Measurements from ENCODE around the gene PRM3. TPM values are rescaled to one million over a fixed set of nuclear protein-coding genes. Genes with fewer than 3 reads are reported as not detected.

Gene PRM3
- polyA plus RNA-seq, 2 of the 4 experiments (the other 2 are of a cell fraction) = not detected

GRCh38 chr16:11249233-11250061, 24.0 kb downstream of the PRM3 start:
- ATAC-seq = no peak
- ChIA-PET POLR2A (no interaction called here), CTCF (interaction anchor here (1.0 kb wide), 1 partner anchor 285 kb away, joined by 4 read pairs; no protein-coding TSS in a partner anchor)
- Histone ChIP-seq H3K4me3 (no peak overlapping the region), H3K4me2 (no peak overlapping the region), H3K27ac (no peak overlapping the region), H3K4me1 (no peaks in the 10 kb centered on the region), H3K9me3 (no peaks in the 10 kb centered on the region)
- WGBS (ENCODE audit: missing lambda C conversion rate) = 84% methylated on average over 60 of the region's 63 CpGs
- DNase-seq (ENCODE audit: low read depth in 1 of 2, low spot score in 1 of 2) = no peak
- TF ChIP-seq MAX (IDR thresholded peaks at IDR 0.05) (no peak), HES2 (IDR thresholded peaks at IDR 0.05) (no peak), ZFP36 (IDR thresholded peaks at IDR 0.05; ENCODE audit: borderline replicate concordance, partially characterized antibody) (no peak), FOXS1 (CRISPR knock-in tag; IDR thresholded peaks at IDR 0.05) (no peak), HOXB5 (CRISPR knock-in tag; IDR thresholded peaks at IDR 0.05) (no peak), HDAC2 (IDR thresholded peaks at IDR 0.05) (no peak), JUN (IDR thresholded peaks at IDR 0.05) (no peak), NPAS2 (CRISPR knock-in tag; IDR thresholded peaks at IDR 0.05; ENCODE audit: borderline replicate concordance) (no peak), SMC3 (IDR thresholded peaks at IDR 0.05) (no peak), MYC (IDR thresholded peaks at IDR 0.05; ENCODE audit: borderline replicate concordance, low read length) (no peak), POLR2A (IDR thresholded peaks at IDR 0.05; ENCODE audit: low read length) (no peak), CHD4 (IDR thresholded peaks at IDR 0.05; ENCODE audit: borderline replicate concordance) (no peak), NR3C1 (IDR thresholded peaks at IDR 0.05) (no peak), TFCP2L1 (CRISPR knock-in tag; IDR thresholded peaks at IDR 0.05) (no peak), KDM5A (IDR thresholded peaks at IDR 0.05) (no peak), ZNF302 (CRISPR knock-in tag; IDR thresholded peaks at IDR 0.05) (no peak), RARB (CRISPR knock-in tag; IDR thresholded peaks at IDR 0.05) (no peak)
- TF ChIP-seq, protein P1, sequence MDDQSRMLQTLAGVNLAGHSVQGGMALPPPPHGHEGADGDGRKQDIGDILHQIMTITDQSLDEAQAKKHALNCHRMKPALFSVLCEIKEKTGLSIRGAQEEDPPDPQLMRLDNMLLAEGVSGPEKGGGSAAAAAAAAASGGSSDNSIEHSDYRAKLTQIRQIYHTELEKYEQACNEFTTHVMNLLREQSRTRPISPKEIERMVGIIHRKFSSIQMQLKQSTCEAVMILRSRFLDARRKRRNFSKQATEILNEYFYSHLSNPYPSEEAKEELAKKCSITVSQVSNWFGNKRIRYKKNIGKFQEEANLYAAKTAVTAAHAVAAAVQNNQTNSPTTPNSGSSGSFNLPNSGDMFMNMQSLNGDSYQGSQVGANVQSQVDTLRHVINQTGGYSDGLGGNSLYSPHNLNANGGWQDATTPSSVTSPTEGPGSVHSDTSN (IDR thresholded peaks at IDR 0.05) = no peak
- no peak for FAIRE-seq

DNA sequence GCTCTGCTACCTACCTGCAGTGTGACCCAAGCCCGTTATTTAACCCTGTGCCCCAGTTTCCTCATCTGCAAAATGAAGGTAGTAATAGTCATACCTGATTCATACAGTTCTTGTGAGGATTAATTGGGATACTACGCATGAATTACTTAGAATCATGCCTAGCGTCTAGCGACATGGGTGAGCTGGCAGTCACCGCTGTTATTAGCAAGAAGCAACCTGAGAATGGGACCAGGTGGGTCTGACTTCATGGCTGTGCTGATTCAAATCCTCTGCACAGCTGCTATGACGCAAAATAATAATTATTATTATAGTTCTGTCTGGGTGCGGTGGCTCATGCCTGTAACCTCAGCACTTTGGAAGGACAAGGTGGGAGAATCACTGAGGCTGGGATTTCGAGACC, 25.3 kb downstream of the PRM3 start:
- Histone ChIP-seq H3K27ac (no peak overlapping the region), H3K4me3 (no peak overlapping the region), H3K4me2 (no peak overlapping the region), H3K9me3 (no peaks in the 10 kb centered on the region), H3K4me1 (no peaks in the 10 kb centered on the region)
- no peak for DNase-seq (ENCODE audit: low read depth in 1 of 2, low spot score in 1 of 2)
- no peak for ATAC-seq
- no peak for FAIRE-seq
- whole genome bisulfite sequencing (ENCODE audit: missing lambda C conversion rate) = 71% methylated on average over 8 of the region's 8 CpGs
- TF ChIP-seq, protein P2, sequence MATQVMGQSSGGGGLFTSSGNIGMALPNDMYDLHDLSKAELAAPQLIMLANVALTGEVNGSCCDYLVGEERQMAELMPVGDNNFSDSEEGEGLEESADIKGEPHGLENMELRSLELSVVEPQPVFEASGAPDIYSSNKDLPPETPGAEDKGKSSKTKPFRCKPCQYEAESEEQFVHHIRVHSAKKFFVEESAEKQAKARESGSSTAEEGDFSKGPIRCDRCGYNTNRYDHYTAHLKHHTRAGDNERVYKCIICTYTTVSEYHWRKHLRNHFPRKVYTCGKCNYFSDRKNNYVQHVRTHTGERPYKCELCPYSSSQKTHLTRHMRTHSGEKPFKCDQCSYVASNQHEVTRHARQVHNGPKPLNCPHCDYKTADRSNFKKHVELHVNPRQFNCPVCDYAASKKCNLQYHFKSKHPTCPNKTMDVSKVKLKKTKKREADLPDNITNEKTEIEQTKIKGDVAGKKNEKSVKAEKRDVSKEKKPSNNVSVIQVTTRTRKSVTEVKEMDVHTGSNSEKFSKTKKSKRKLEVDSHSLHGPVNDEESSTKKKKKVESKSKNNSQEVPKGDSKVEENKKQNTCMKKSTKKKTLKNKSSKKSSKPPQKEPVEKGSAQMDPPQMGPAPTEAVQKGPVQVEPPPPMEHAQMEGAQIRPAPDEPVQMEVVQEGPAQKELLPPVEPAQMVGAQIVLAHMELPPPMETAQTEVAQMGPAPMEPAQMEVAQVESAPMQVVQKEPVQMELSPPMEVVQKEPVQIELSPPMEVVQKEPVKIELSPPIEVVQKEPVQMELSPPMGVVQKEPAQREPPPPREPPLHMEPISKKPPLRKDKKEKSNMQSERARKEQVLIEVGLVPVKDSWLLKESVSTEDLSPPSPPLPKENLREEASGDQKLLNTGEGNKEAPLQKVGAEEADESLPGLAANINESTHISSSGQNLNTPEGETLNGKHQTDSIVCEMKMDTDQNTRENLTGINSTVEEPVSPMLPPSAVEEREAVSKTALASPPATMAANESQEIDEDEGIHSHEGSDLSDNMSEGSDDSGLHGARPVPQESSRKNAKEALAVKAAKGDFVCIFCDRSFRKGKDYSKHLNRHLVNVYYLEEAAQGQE (IDR thresholded peaks at IDR 0.05) = no peak
- TF ChIP-seq FOSL2 (IDR thresholded peaks at IDR 0.05) (no peak), FOSL2 (CRISPR knock-in tag; IDR thresholded peaks at IDR 0.05) (no peak), EHMT2 (IDR thresholded peaks at IDR 0.05; ENCODE audit: low read depth) (no peak), RARB (CRISPR knock-in tag; IDR thresholded peaks at IDR 0.05) (no peak), POLR2AphosphoS2 (conservative IDR thresholded peaks at IDR 0.05; ENCODE audit: low read length) (no peak)
- ChIA-PET POLR2A (no interaction called here), CTCF (interaction anchor here (0.8 to 3.7 kb wide), 5 partner anchors 10 to 294 kb away, joined by 4 to 13 read pairs (median 6); no protein-coding TSS in a partner anchor)

Measured in A549 (cell line).